ENCODE measurements around the gene R3HCC1L.

Gene R3HCC1L

DNA sequence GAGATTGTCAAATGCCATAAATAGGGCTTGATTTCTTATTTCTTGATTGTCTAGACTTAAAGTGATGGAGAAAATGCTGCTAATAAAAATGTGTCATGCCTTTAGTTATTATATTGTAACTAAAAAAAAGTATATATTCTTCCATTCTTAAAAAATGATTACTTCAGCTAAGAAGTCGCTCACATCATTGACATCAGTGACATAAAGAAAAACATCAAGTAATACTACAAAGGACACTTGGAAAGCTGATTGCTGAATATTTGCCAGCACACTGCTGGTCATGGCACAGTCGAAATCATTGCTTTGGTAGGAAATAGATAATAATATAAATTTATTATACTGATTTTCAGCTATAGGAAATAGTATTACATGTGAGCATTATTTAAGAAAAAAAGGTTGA lies 70.9 kb downstream of the R3HCC1L start:
- H3K4me3 ChIP-seq (ENCODE audit: low read depth, low read length), result no peak overlapping the region
- H3K9me3 ChIP-seq (ENCODE audit: control insufficient read depth, insufficient read depth, low read depth, low read length), result no peaks in the 10 kb centered on the region
- no peaks in the 10 kb centered on the region for H3K4me1 ChIP-seq (ENCODE audit: control insufficient read depth, insufficient read depth, low read length)
- TF ChIP-seq ZNF548 (tag by site-specific recombination; IDR thresholded peaks at IDR 0.05) (no peak), ZNF211 (tag by site-specific recombination; IDR thresholded peaks at IDR 0.05; ENCODE audit: low read depth) (no peak), ZNF10 (tag by site-specific recombination; IDR thresholded peaks at IDR 0.05) (no peak), ZNF677 (tag by site-specific recombination; IDR thresholded peaks at IDR 0.05) (no peak), ZNF266 (tag by site-specific recombination; IDR thresholded peaks at IDR 0.05; ENCODE audit: low read depth) (no peak), ZSCAN23 (tag by site-specific recombination; IDR thresholded peaks at IDR 0.05) (no peak), ZNF626 (tag by site-specific recombination; IDR thresholded peaks at IDR 0.05) (no peak), ZNF76 (tag by site-specific recombination; IDR thresholded peaks at IDR 0.05; ENCODE audit: borderline replicate concordance, low read depth) (no peak), ZNF221 (tag by site-specific recombination; IDR thresholded peaks at IDR 0.05; ENCODE audit: borderline replicate concordance) (no peak), GLIS1 (tag by site-specific recombination; IDR thresholded peaks at IDR 0.05) (no peak)
- TF ChIP-seq, protein P1, sequence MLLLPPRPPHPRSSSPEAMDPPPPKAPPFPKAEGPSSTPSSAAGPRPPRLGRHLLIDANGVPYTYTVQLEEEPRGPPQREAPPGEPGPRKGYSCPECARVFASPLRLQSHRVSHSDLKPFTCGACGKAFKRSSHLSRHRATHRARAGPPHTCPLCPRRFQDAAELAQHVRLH (tag by site-specific recombination; IDR thresholded peaks at IDR 0.05), result no peak
- H3K27ac ChIP-seq (ENCODE audit: extremely low read depth, low read depth, low read length), result no peak overlapping the region
- ChIA-PET CTCF (interaction anchor here (1.5 kb wide), 1 partner anchor 35 kb away, joined by 13 read pairs; no protein-coding TSS in a partner anchor), POLR2A (no interaction called here)
- H3K36me3 ChIP-seq (ENCODE audit: control insufficient read depth in 2 of 2, insufficient read depth in 1 of 2, low read length in 2 of 2), result peaks cover 0 to 17% of the 10 kb centered on the region in 2 experiments; a peak in 2 of 3 replicates

DNA sequence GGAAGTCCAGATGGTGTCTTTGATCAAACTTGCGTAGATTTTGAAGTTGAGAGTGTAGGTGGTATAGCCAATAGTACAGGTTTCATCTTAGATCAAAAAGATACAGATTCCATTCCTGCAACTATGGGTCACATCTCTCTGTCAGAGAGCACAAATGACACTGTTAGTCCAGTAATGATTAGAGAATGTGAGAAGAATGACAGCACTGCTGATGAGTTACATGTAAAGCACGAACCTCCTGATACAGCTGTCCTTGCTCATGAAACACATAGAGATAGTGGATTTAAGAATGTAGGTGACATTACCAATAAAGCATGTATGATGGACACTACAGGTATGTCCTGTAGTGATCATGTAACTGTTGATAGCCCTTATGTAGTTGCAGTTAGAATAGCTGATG lies 74.5 kb downstream of the R3HCC1L start:
- no peaks in the 10 kb centered on the region for H3K4me1 ChIP-seq (ENCODE audit: control insufficient read depth, insufficient read depth, low read length)
- H3K36me3 ChIP-seq (ENCODE audit: control insufficient read depth in 2 of 2, insufficient read depth in 1 of 2, low read length in 2 of 2), result peaks cover 0 to 17% of the 10 kb centered on the region in 2 experiments; a peak in 2 of 3 replicates
- POLR2A ChIA-PET, result no interaction called here
- TF ChIP-seq GFI1B (tag by site-specific recombination; IDR thresholded peaks at IDR 0.05) (no peak), ZNF629 (tag by site-specific recombination; IDR thresholded peaks at IDR 0.05) (no peak), ZNF394 (tag by site-specific recombination; IDR thresholded peaks at IDR 0.05; ENCODE audit: borderline replicate concordance) (no peak), ZNF560 (tag by site-specific recombination; IDR thresholded peaks at IDR 0.05; ENCODE audit: borderline replicate concordance) (no peak), ZNF266 (tag by site-specific recombination; IDR thresholded peaks at IDR 0.05; ENCODE audit: low read depth) (no peak), ZNF335 (tag by site-specific recombination; conservative IDR thresholded peaks at IDR 0.05) (no peak), ZNF514 (tag by site-specific recombination; IDR thresholded peaks at IDR 0.05) (no peak), ZBTB8A (tag by site-specific recombination; IDR thresholded peaks at IDR 0.05) (no peak), ZNF548 (tag by site-specific recombination; IDR thresholded peaks at IDR 0.05) (no peak), ZFP41 (tag by site-specific recombination; IDR thresholded peaks at IDR 0.05; ENCODE audit: borderline replicate concordance) (no peak), ZNF138 (tag by site-specific recombination; IDR thresholded peaks at IDR 0.05; ENCODE audit: borderline replicate concordance) (no peak), ZNF114 (tag by site-specific recombination; IDR thresholded peaks at IDR 0.05) (no peak), SETDB1 (IDR thresholded peaks at IDR 0.05; ENCODE audit: insufficient read length, low read length) (no peak), TCF7L2 (IDR thresholded peaks at IDR 0.05; ENCODE audit: borderline replicate concordance, low read depth, low read length) (no peak), ZNF555 (tag by site-specific recombination; conservative IDR thresholded peaks at IDR 0.05) (no peak), ZNF76 (tag by site-specific recombination; IDR thresholded peaks at IDR 0.05; ENCODE audit: borderline replicate concordance, low read depth) (no peak), ZNF112 (tag by site-specific recombination; IDR thresholded peaks at IDR 0.05) (no peak), YY1 (tag by site-specific recombination; IDR thresholded peaks at IDR 0.05) (no peak)
- TF ChIP-seq, protein P2, sequence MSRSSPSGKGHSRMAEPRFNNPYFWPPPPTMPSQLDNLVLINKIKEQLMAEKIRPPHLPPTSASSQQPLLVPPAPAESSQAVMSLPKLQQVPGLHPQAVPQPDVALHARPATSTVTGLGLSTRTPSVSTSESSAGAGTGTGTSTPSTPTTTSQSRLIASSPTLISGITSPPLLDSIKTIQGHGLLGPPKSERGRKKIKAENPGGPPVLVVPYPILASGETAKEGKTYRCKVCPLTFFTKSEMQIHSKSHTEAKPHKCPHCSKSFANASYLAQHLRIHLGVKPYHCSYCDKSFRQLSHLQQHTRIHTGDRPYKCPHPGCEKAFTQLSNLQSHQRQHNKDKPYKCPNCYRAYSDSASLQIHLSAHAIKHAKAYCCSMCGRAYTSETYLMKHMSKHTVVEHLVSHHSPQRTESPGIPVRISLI (tag by site-specific recombination; IDR thresholded peaks at IDR 0.05), result no peak
- TF ChIP-seq, protein P3, sequence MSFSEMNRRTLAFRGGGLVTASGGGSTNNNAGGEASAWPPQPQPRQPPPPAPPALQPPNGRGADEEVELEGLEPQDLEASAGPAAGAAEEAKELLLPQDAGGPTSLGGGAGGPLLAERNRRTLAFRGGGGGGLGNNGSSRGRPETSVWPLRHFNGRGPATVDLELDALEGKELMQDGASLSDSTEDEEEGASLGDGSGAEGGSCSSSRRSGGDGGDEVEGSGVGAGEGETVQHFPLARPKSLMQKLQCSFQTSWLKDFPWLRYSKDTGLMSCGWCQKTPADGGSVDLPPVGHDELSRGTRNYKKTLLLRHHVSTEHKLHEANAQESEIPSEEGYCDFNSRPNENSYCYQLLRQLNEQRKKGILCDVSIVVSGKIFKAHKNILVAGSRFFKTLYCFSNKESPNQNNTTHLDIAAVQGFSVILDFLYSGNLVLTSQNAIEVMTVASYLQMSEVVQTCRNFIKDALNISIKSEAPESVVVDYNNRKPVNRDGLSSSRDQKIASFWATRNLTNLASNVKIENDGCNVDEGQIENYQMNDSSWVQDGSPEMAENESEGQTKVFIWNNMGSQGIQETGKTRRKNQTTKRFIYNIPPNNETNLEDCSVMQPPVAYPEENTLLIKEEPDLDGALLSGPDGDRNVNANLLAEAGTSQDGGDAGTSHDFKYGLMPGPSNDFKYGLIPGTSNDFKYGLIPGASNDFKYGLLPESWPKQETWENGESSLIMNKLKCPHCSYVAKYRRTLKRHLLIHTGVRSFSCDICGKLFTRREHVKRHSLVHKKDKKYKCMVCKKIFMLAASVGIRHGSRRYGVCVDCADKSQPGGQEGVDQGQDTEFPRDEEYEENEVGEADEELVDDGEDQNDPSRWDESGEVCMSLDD (tag by site-specific recombination; IDR thresholded peaks at IDR 0.05), result no peak
- H3K4me3 ChIP-seq (ENCODE audit: low read depth, low read length), result no peak overlapping the region
- H3K27ac ChIP-seq (ENCODE audit: extremely low read depth, low read depth, low read length), result no peak overlapping the region
- no peaks in the 10 kb centered on the region for H3K9me3 ChIP-seq (ENCODE audit: control insufficient read depth, insufficient read depth, low read depth, low read length)
- CTCF ChIA-PET, result no interaction called here

All from HEK293 (cell line).